ENCODE data around the gene LEFTY1.

Gene LEFTY1

DNA sequence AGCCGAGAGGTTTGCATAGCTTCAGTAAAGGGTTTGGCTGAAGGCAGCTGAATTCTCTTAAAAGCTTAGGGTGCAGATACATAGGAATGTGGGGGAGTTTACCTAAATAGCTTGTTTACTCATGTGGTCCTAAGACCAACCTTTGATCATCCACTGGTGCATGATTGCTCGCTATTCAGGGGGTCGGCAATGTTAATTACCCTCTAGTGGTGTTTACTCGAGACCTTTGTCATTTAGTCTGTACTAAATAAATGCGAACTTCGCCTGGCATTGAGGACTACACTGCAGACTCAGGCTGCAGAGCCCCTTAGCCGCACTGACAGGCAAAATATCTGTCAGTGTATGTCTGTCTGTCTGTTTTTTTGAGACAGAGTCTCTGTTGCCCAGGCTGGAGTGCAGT lies 38.6 kb downstream of the LEFTY1 start:
- TF ChIP-seq, protein P1, sequence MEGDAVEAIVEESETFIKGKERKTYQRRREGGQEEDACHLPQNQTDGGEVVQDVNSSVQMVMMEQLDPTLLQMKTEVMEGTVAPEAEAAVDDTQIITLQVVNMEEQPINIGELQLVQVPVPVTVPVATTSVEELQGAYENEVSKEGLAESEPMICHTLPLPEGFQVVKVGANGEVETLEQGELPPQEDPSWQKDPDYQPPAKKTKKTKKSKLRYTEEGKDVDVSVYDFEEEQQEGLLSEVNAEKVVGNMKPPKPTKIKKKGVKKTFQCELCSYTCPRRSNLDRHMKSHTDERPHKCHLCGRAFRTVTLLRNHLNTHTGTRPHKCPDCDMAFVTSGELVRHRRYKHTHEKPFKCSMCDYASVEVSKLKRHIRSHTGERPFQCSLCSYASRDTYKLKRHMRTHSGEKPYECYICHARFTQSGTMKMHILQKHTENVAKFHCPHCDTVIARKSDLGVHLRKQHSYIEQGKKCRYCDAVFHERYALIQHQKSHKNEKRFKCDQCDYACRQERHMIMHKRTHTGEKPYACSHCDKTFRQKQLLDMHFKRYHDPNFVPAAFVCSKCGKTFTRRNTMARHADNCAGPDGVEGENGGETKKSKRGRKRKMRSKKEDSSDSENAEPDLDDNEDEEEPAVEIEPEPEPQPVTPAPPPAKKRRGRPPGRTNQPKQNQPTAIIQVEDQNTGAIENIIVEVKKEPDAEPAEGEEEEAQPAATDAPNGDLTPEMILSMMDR (IDR thresholded peaks at IDR 0.05; ENCODE audit: low read depth, low read length, missing control alignments) = no peak
- Histone ChIP-seq H3K4me3 (ENCODE audit: low read depth, low read length) (no peak overlapping the region), H3K27ac (no peak overlapping the region), H3K27me3 (replicated peaks) (no peaks in the 10 kb centered on the region), H3K36me3 (replicated peaks) (no peaks in the 10 kb centered on the region)
- in situ Hi-C loops (cut with HindIII; ENCODE audit: low pct_ligation_motif_present, low sequenced_read_pairs) = no loop called here
- DNase-seq = no peak

DNA sequence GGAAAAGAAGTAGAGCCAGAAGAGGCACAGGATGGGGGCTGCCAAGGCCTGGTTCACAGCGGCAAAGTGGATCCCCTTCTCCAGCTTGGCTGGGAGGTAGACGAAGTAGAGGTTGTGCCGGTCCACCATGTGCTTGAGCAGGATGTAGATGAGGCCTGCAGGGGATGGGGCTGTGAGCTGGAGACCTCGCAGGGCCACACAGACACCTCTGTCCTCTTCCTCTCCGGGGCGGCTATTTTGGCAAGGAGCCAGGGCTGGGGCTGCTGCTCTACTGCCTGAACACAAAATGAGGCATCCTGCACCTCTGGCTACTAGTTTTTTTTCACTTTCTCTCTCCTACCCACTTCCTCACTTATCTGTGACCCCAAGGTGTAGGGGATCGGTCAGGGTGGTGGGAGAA lies 39.0 kb downstream of the LEFTY1 start:
- TF ChIP-seq, protein P1 (IDR thresholded peaks at IDR 0.05; ENCODE audit: low read depth, low read length, missing control alignments) = no peak
- Histone ChIP-seq H3K27me3 (replicated peaks) (no peaks in the 10 kb centered on the region), H3K27ac (no peak overlapping the region), H3K36me3 (replicated peaks) (no peaks in the 10 kb centered on the region), H3K4me3 (ENCODE audit: low read depth, low read length) (no peak overlapping the region)
- in situ Hi-C loops (cut with HindIII; ENCODE audit: low pct_ligation_motif_present, low sequenced_read_pairs) = no loop called here
- DNase-seq = no peak

DNA sequence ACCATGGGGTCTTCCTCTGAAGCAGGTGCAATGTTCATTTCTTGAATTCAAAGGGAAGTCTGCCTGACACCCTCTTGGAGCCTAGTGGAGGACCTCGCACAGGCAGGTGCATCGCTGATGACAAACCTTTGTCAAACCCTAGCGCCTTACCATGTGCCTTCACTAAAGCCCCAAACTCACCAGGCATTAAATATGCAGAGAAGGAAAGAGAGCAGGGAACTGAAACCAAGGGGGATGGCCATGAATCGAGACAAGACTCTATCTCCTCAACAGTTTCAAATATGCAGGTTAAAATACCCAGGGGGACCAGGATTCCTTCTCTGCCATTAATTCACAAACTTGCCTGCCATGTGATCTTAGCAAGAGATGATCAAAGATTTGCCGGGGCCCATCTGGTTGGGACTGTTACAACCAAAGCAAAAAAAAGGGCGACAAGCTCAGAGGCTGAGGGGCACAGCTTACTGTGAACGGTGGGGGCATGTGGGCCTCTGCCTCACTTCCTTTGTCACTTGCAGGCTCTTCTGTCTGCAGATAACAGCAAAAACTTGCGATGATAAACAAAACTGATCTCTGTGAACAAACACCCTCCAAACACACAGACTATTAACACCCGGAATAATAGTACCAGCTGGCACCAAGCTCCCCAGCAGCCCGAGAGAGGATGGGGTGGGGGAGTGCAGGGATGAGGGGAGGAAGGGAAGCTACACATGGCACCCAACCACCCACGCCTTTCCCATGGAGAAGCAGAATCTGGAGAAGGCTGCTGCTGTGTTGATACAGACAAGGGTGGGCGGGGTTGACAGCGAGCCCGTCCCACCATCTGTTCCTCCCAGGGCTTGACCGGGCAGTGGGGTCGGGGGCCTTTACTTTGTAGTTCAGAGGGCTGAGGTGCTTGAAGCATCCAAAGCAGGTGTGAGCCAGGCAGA lies 40.7 kb downstream of the LEFTY1 start:
- no peak overlapping the region for H3K4me3 ChIP-seq (ENCODE audit: low read depth, low read length)
- peak; percentile 76 for DNase-seq
- peak overlapping the region; percentile 10 for H3K27ac ChIP-seq
- TF ChIP-seq, protein P1 (IDR thresholded peaks at IDR 0.05; ENCODE audit: low read depth, low read length, missing control alignments) = no peak
- in situ Hi-C loops (cut with HindIII; ENCODE audit: low pct_ligation_motif_present, low sequenced_read_pairs) = no loop called here
- no peaks in the 10 kb centered on the region for H3K27me3 ChIP-seq (replicated peaks)
- no peaks in the 10 kb centered on the region for H3K36me3 ChIP-seq (replicated peaks)

GRCh38 chr1:225847610-225848009 lies 41.3 kb downstream of the LEFTY1 start:
- Histone ChIP-seq H3K27me3 (replicated peaks) (no peaks in the 10 kb centered on the region), H3K27ac (no peak overlapping the region), H3K4me3 (ENCODE audit: low read depth, low read length) (no peak overlapping the region), H3K36me3 (replicated peaks) (no peaks in the 10 kb centered on the region)
- in situ Hi-C loops (cut with HindIII; ENCODE audit: low pct_ligation_motif_present, low sequenced_read_pairs) = no loop called here
- no peak for DNase-seq
- TF ChIP-seq, protein P1 (IDR thresholded peaks at IDR 0.05; ENCODE audit: low read depth, low read length, missing control alignments) = no peak

DNA sequence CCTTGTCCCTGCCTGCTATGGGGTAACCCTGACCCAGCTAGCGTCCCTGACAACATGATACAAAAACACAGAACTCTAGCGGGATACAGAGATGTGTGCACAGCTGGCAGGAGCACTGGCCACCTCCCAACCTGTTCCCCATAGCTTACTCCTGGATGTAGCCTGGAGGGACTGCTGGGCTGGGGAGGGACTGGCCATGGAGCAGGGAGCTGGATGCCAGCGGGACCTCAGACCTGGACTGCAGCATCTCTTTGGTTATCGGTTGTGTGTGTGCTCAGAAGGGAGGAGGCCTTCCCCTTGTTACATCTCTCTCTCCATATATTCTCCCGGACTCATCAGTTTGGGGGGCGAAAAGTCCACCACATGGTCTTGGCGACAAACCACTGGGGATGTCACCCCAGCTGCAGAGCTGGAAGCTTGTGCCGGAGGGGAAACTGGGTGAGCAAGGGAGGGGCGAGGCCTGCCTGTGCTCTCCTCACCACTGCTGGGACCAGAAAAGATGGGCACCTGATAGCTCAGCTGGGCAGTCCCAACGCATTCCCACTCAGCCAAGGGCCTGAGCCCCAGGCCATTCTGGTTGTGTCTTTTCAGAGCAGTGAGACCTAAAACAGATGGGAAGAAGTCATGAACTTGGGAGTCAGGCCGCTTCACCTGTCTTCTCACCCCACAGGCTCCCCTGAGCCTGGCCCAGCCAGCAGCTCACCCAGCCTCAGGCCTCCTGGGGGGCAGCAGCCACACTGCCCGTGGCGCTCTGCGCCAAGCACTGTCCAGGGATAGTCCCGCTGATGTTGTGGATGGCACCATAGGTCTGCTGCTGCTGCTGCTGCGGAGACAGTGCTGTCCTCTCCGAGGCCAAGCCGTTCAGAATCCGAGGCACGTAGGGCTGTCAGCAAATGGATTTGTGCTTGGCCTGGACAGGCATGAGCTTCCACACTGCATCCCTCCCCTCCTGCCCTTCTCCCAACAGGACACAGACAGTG lies 42.3 kb downstream of the LEFTY1 start:
- no peaks in the 10 kb centered on the region for H3K27me3 ChIP-seq (replicated peaks)
- no peak overlapping the region for H3K4me3 ChIP-seq (ENCODE audit: low read depth, low read length)
- in situ Hi-C loops (cut with HindIII; ENCODE audit: low pct_ligation_motif_present, low sequenced_read_pairs) = no loop called here
- TF ChIP-seq, protein P1 (IDR thresholded peaks at IDR 0.05; ENCODE audit: low read depth, low read length, missing control alignments) = no peak
- H3K27ac ChIP-seq = no peak overlapping the region
- DNase-seq = no peak
- no peaks in the 10 kb centered on the region for H3K36me3 ChIP-seq (replicated peaks)
